HepG2 (cell line): Measurements from ENCODE around the gene ST3GAL4. TPM values are rescaled to one million over a fixed set of nuclear protein-coding genes. Genes with fewer than 3 reads are reported as not detected.

ENCODE experiments used
- ATAC-seq: fragments of 200-7000 bp; cut with Tn5 transposase; 3 replicates; pipeline ENCODE4 v1.9.1; 2020; ENCODE audit warnings: mild to moderate bottlenecking, moderate library complexity
- BruUV-seq: library from RNA; stranded (reverse); fragments of 400-500 nt; replicated peaks from 2 replicates; lab custom pipeline; 2021; lab: Mats Ljungman, UMichigan
- CTCF ChIA-PET: fragments of 300-600 bp; formaldehyde crosslinking; extraction: SDS; loops from one replicate; lab custom pipeline; 2021; ENCODE audit warnings: low total read pairs, inconsistent platforms, low intra/inter-chr PET ratio; lab: Yijun Ruan, JAX
- POLR2A ChIA-PET: fragments of 350-600 bp; sonication (Branson Sonifier 250); formaldehyde crosslinking; loops from one replicate; lab custom pipeline; 2020; ENCODE audit warnings: antibody characterized with exemption, inconsistent platforms; lab: Yijun Ruan, JAX
- DNase-seq: peaks from one replicate; pipeline ENCODE4 v3.0.0-alpha.2; 2015; ENCODE audit warnings: low spot score
- FAIRE-seq: peaks from 3 replicates; lab custom pipeline; 2011; peaks lifted over from hg19 to GRCh38; lab: Jason Lieb, UNC
- H2AFZ ChIP-seq: one replicate; pipeline ENCODE4 v1.6.1; 2011; ENCODE audit warnings: low read length, inconsistent platforms
- H3K27ac ChIP-seq: fragments of 300-600 bp; 3 replicates; pipeline ENCODE4 v1.8.0; 2011; ENCODE audit warnings: mixed run types, mild to moderate bottlenecking, mixed read lengths, low read length, inconsistent platforms; ENCODE audit not compliant: insufficient read depth; ENCODE audit errors: extremely low read length
- H3K27me3 ChIP-seq, 2 experiments: fragments of 200-600 bp in 1 of 2; 2 replicates in 1 of 2; 3 replicates in 1 of 2; pipeline versions ENCODE4 v1.6.0 to v1.8.0; 2011; ENCODE audit warnings: low read length in 2 of 2, mild to moderate bottlenecking in 2 of 2, moderate library complexity in 2 of 2, inconsistent platforms in 1 of 2; ENCODE audit not compliant: insufficient read depth in 2 of 2, control insufficient read depth in 1 of 2
- H3K36me3 ChIP-seq, 2 experiments: fragments of 200-600 bp in 1 of 2; replicated peaks in 1 of 2; 2 replicates in 1 of 2; 3 replicates in 1 of 2; pipeline versions ENCODE4 v1.5.1 to v1.8.0; 2011; ENCODE audit warnings: low read length in 2 of 2, inconsistent platforms in 1 of 2; ENCODE audit not compliant: insufficient read depth in 2 of 2, control insufficient read depth in 1 of 2
- H3K4me1 ChIP-seq: 2 replicates; pipeline ENCODE4 v1.5.1; 2012; ENCODE audit warnings: low read length, inconsistent platforms; ENCODE audit not compliant: insufficient read depth
- H3K4me2 ChIP-seq: 2 replicates; pipeline ENCODE4 v1.6.0; 2011; ENCODE audit warnings: low read depth, low read length, inconsistent platforms
- H3K4me3 ChIP-seq, 3 experiments: fragments of 200-600 bp in 1 of 3; sonication (generic), shearing (Covaris generic) in 1 of 3; replicated peaks in 1 of 3; 2 replicates each; pipeline ENCODE4 v1.5.1; 2011 to 2016; ENCODE audit warnings: low read length in 3 of 3, inconsistent platforms in 2 of 3, low read depth in 2 of 3, mild to moderate bottlenecking in 2 of 3, control low read depth in 1 of 3, mixed read lengths in 1 of 3; ENCODE audit not compliant: insufficient read depth in 1 of 3
- H3K79me2 ChIP-seq: one replicate; pipeline ENCODE4 v1.6.1; 2011; ENCODE audit warnings: low read length, inconsistent platforms; ENCODE audit not compliant: insufficient read depth
- H3K9ac ChIP-seq: 2 replicates; pipeline ENCODE4 v1.6.0; 2011; ENCODE audit warnings: mild to moderate bottlenecking, low read depth, low read length, inconsistent platforms; ENCODE audit not compliant: insufficient read depth
- H3K9me3 ChIP-seq: 2 replicates; pipeline ENCODE4 v1.5.1; 2012; ENCODE audit warnings: mild to moderate bottlenecking, low read length
- H4K20me1 ChIP-seq: 2 replicates; pipeline ENCODE4 v1.6.0; 2011; ENCODE audit warnings: inconsistent platforms, mild to moderate bottlenecking, low read length, moderate library complexity; ENCODE audit not compliant: insufficient read depth
- ATRX ChIP-seq: sonication (generic); formaldehyde crosslinking; IDR thresholded peaks from 2 replicates; pipeline ENCODE4 v1.4.0; 2020; ENCODE audit warnings: missing genetic modification reagents, borderline replicate concordance
- HES4 ChIP-seq: sonication (generic); formaldehyde crosslinking; IDR thresholded peaks from 2 replicates; pipeline ENCODE4 v1.9.0; 2021; ENCODE audit warnings: mild to moderate bottlenecking, missing genetic modification reagents, borderline replicate concordance
- HMG20B ChIP-seq: conservative IDR thresholded peaks from 2 replicates; pipeline ENCODE4 v1.6.1; 2016; ENCODE audit warnings: missing genetic modification reagents, missing compliant biosample characterization
- HNF4A ChIP-seq: sonication (generic); formaldehyde crosslinking; IDR thresholded peaks from 2 replicates; pipeline ENCODE4 v1.4.0; 2020; ENCODE audit warnings: missing genetic modification reagents
- MIXL1 ChIP-seq: IDR thresholded peaks from 2 replicates; pipeline ENCODE4 v1.6.1; 2016
- PHB2 ChIP-seq: fragments of 450-650 bp; IDR thresholded peaks from 2 replicates; pipeline ENCODE4 v1.6.1; 2018; ENCODE audit not compliant: partially characterized antibody
- YEATS2 ChIP-seq: sonication (generic); formaldehyde crosslinking; IDR thresholded peaks from 2 replicates; pipeline ENCODE4 v1.4.0; 2020; ENCODE audit warnings: missing genetic modification reagents, borderline replicate concordance
- ZNF232 ChIP-seq: sonication (generic); formaldehyde crosslinking; IDR thresholded peaks from 2 replicates; pipeline ENCODE4 v1.4.0; 2020; ENCODE audit warnings: missing genetic modification reagents, borderline replicate concordance
- ZNF331 ChIP-seq: sonication (generic); formaldehyde crosslinking; IDR thresholded peaks from 2 replicates; pipeline ENCODE4 v1.4.0; 2020; ENCODE audit warnings: missing genetic modification reagents
- ZNF432 ChIP-seq: sonication (generic); formaldehyde crosslinking; IDR thresholded peaks from 2 replicates; pipeline ENCODE4 v1.5.0; 2020; ENCODE audit warnings: missing genetic modification reagents, mild to moderate bottlenecking, borderline replicate concordance
- ZNF746 ChIP-seq: sonication (generic); formaldehyde crosslinking; IDR thresholded peaks from 2 replicates; pipeline ENCODE4 v1.8.0; 2022; ENCODE audit warnings: mild to moderate bottlenecking, missing genetic modification reagents
- WGBS: methylation state at CpG from one replicate; pipeline ENCODE4 v1.1.6; 2017; ENCODE audit warnings: low lambda C conversion rate; 5-methylcytosine and 5-hydroxymethylcytosine counted together
- in situ Hi-C: cut with HindIII; loops from 2 replicates; pipeline ENCODE4 v1.10.0; 2017; ENCODE audit warnings: low pct_unique_long_range_greater_than_20kb; ENCODE audit not compliant: extremely low pct_ligation_motif_present
- intact Hi-C: fragments of 100-400 bp; cut with micrococcal nuclease; formaldehyde crosslinking; loops from one replicate; pipeline ENCODE4 v1.10.0; 2022; ENCODE audit not compliant: unreplicated experiment
- polyA plus RNA-seq, 8 experiments: library from polyadenylated mRNA; depleted of rRNA in 3 of 8; stranded (reverse) in 7 of 8; unstranded in 1 of 8; fragments of >200 nt; fragmentation: Illumina TruSeq in 4 of 8; extraction: Trizol in 4 of 8; gene quantifications; 2 replicates each; pipeline versions ENCODE4 v1.2.1 to v1.2.3, GENCODE V29; 2011 to 2016; ENCODE audit warnings: low read depth in 4 of 8, missing spikeins in 1 of 8, mixed read lengths in 1 of 8; ENCODE audit not compliant: insufficient read depth in 1 of 8
- total RNA-seq, 5 experiments: library from RNA; depleted of rRNA; stranded (reverse); fragments of >200 nt; fragmentation: Illumina TruSeq; extraction: Trizol; gene quantifications; 2 replicates each; pipeline ENCODE4 v1.2.3, GENCODE V29; 2016; ENCODE audit warnings: low read depth in 1 of 5
- TF ChIP-seq, protein P1 (sequence below): fragments of 450-650 bp; IDR thresholded peaks from 2 replicates; pipeline ENCODE4 v1.6.1; 2017; ENCODE audit warnings: mild to moderate bottlenecking
- TF ChIP-seq, protein P2 (sequence below): sonication (generic); formaldehyde crosslinking; IDR thresholded peaks from 2 replicates; pipeline ENCODE4 v1.4.0; 2020; ENCODE audit warnings: missing genetic modification reagents, borderline replicate concordance
- TF ChIP-seq, protein P3 (sequence below): sonication (generic); formaldehyde crosslinking; IDR thresholded peaks from 2 replicates; pipeline ENCODE4 v1.5.0; 2020; ENCODE audit warnings: missing genetic modification reagents

The ST3GAL4 gene
- total and polyA plus RNA-seq, 2 of the 13 experiments (the other 11 are each of a cell fraction or from before 2014, with no cell fraction given), result 9.1 to 13.3 TPM

DNA sequence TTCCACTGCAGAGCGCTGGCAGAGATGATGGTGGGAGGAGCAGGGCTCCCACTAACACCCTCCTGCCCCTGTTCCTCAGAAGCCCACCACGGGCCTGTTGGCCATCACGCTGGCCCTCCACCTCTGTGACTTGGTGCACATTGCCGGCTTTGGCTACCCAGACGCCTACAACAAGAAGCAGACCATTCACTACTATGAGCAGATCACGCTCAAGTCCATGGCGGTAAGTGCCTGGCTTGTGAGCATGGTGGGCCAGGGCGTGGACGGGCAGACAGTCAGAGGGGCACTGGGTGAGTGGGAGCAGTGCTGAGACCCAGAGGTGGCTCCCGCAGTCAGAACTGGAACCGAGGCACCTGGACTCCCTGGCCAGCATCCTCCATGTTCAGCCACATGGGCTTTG is 57.9 kb downstream of the ST3GAL4 start (continued):
- TF ChIP-seq PHB2, result no peak

DNA sequence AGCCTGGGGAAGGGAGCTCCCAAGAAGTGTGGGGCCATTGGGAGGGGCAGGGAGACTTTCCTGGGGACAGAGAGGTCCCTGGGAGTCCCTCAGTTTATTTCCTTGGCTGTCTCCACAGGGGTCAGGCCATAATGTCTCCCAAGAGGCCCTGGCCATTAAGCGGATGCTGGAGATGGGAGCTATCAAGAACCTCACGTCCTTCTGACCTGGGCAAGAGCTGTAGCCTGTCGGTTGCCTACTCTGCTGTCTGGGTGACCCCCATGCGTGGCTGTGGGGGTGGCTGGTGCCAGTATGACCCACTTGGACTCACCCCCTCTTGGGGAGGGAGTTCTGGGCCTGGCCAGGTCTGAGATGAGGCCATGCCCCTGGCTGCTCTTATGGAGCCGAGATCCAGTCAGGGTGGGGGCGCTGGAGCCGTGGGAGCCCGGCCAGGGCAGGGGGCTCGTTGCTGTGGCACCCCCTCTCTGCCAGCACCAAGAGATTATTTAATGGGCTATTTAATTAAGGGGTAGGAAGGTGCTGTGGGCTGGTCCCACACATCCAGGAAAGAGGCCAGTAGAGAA is 58.4 kb downstream of the ST3GAL4 start:
- CTCF ChIA-PET, result no interaction called here
- H3K79me2 ChIP-seq, result no peaks in the 10 kb centered on the region
- no peaks in the 10 kb centered on the region for H3K4me1 ChIP-seq
- DNase-seq, result no peak
- in situ Hi-C loops, result no loop called here
- no peak overlapping the region for H3K27ac ChIP-seq
- H2AFZ ChIP-seq, result no peak overlapping the region
- peaks cover 8 to 50% of the 10 kb centered on the region in 2 experiments; a peak in 4 of 5 replicates for H3K36me3 ChIP-seq
- H3K4me2 ChIP-seq, result no peak overlapping the region
- H3K4me3 ChIP-seq, result no peak overlapping the region
- no peaks in the 10 kb centered on the region for H3K27me3 ChIP-seq
- no peak overlapping the region for H3K9ac ChIP-seq
- intact Hi-C loops, result no loop called here
- POLR2A ChIA-PET, result no interaction called here
- FAIRE-seq, result no peak
- no TSS peak for BruUV-seq
- no peaks in the 10 kb centered on the region for H3K9me3 ChIP-seq
- no peak for TF ChIP-seq HNF4A (CRISPR knock-in tag)
- TF ChIP-seq, protein P1, sequence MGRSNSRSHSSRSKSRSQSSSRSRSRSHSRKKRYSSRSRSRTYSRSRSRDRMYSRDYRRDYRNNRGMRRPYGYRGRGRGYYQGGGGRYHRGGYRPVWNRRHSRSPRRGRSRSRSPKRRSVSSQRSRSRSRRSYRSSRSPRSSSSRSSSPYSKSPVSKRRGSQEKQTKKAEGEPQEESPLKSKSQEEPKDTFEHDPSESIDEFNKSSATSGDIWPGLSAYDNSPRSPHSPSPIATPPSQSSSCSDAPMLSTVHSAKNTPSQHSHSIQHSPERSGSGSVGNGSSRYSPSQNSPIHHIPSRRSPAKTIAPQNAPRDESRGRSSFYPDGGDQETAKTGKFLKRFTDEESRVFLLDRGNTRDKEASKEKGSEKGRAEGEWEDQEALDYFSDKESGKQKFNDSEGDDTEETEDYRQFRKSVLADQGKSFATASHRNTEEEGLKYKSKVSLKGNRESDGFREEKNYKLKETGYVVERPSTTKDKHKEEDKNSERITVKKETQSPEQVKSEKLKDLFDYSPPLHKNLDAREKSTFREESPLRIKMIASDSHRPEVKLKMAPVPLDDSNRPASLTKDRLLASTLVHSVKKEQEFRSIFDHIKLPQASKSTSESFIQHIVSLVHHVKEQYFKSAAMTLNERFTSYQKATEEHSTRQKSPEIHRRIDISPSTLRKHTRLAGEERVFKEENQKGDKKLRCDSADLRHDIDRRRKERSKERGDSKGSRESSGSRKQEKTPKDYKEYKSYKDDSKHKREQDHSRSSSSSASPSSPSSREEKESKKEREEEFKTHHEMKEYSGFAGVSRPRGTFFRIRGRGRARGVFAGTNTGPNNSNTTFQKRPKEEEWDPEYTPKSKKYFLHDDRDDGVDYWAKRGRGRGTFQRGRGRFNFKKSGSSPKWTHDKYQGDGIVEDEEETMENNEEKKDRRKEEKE, result no peak
- no peak for TF ChIP-seq ATRX
- TF ChIP-seq ZNF432 (CRISPR knock-in tag), result no peak
- no peak for TF ChIP-seq ZNF331 (CRISPR knock-in tag)
- TF ChIP-seq, protein P2, sequence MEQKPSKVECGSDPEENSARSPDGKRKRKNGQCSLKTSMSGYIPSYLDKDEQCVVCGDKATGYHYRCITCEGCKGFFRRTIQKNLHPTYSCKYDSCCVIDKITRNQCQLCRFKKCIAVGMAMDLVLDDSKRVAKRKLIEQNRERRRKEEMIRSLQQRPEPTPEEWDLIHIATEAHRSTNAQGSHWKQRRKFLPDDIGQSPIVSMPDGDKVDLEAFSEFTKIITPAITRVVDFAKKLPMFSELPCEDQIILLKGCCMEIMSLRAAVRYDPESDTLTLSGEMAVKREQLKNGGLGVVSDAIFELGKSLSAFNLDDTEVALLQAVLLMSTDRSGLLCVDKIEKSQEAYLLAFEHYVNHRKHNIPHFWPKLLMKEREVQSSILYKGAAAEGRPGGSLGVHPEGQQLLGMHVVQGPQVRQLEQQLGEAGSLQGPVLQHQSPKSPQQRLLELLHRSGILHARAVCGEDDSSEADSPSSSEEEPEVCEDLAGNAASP (CRISPR knock-in tag), result no peak
- TF ChIP-seq, protein P3, sequence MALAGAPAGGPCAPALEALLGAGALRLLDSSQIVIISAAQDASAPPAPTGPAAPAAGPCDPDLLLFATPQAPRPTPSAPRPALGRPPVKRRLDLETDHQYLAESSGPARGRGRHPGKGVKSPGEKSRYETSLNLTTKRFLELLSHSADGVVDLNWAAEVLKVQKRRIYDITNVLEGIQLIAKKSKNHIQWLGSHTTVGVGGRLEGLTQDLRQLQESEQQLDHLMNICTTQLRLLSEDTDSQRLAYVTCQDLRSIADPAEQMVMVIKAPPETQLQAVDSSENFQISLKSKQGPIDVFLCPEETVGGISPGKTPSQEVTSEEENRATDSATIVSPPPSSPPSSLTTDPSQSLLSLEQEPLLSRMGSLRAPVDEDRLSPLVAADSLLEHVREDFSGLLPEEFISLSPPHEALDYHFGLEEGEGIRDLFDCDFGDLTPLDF (CRISPR knock-in tag), result no peak
- TF ChIP-seq YEATS2 (CRISPR knock-in tag), result no peak
- no peak for TF ChIP-seq MIXL1 (CRISPR knock-in tag)
- TF ChIP-seq ZNF746 (CRISPR knock-in tag), result no peak
- no peak for TF ChIP-seq ZNF232 (CRISPR knock-in tag)
- no peak for TF ChIP-seq HES4 (CRISPR knock-in tag)
- TF ChIP-seq HMG20B (CRISPR knock-in tag), result no peak
- no CpG with 5 or more reads among the region's 9 CpGs for WGBS
- no peaks in the 10 kb centered on the region for H4K20me1 ChIP-seq
- no peak for ATAC-seq
